GM06990 (cell line): ENCODE results near the gene ADAMTS3.

Source experiments
- DNase-seq: peaks from one replicate; pipeline ENCODE4 v3.0.0-alpha.2; 2011; ENCODE audit not compliant: insufficient read length; ENCODE audit errors: extremely low read depth
- H3K27me3 ChIP-seq: replicated peaks from 2 replicates; pipeline ENCODE4 v1.6.0; 2011; ENCODE audit warnings: low read length; ENCODE audit not compliant: control insufficient read depth, insufficient read depth
- H3K36me3 ChIP-seq: 2 replicates; pipeline ENCODE4 v1.5.1; 2011; ENCODE audit warnings: low read length; ENCODE audit not compliant: control insufficient read depth, insufficient read depth
- H3K4me3 ChIP-seq: replicated peaks from 2 replicates; pipeline ENCODE4 v1.5.1; 2011; ENCODE audit warnings: low read depth, mild to moderate bottlenecking, control low read depth, low read length
- CTCF ChIP-seq: IDR thresholded peaks from 2 replicates; pipeline ENCODE4 v1.5.1; 2011; ENCODE audit warnings: low read length, control low read depth, mild to moderate bottlenecking, inconsistent platforms; ENCODE audit not compliant: insufficient read depth, poor library complexity, severe bottlenecking

ADAMTS3 gene

GRCh38 chr4:72529148-72529822 lies 39.7 kb downstream of the ADAMTS3 start:
- Histone ChIP-seq H3K36me3 (no peaks in the 10 kb centered on the region), H3K27me3 (no peaks in the 10 kb centered on the region), H3K4me3 (no peak overlapping the region)
- no peak for DNase-seq
- no peak for TF ChIP-seq CTCF

DNA sequence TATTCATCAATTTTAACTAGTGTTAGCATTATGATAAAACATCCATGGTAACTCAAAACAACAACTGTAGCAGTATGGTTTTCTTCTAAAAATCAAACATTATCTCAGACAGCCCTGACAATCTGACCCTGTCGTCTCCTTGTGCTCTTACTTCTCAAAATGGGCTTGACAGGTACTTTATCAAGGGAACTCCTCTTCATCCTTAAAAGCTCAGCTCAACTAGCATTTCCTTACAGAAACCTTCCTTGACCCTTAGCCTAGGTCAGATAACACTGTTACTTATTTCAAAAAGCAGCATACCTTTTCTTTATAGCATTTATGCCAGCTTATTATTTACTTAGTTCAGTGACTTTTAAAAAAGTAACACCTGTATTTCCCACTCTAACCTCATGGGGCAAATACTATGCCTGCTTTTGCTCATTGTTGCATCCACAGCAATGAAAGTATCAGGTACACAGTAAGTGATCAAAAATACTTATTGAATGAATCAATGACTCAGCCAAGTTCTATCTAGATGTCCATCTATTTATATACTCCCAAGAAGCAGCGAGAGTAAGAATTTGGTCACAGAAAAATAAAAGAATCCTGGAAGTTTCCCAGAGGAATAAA lies 41.9 kb downstream of the ADAMTS3 start:
- TF ChIP-seq CTCF = no peak
- H3K4me3 ChIP-seq = no peak overlapping the region
- H3K36me3 ChIP-seq = no peaks in the 10 kb centered on the region
- DNase-seq = no peak
- H3K27me3 ChIP-seq = no peaks in the 10 kb centered on the region

DNA sequence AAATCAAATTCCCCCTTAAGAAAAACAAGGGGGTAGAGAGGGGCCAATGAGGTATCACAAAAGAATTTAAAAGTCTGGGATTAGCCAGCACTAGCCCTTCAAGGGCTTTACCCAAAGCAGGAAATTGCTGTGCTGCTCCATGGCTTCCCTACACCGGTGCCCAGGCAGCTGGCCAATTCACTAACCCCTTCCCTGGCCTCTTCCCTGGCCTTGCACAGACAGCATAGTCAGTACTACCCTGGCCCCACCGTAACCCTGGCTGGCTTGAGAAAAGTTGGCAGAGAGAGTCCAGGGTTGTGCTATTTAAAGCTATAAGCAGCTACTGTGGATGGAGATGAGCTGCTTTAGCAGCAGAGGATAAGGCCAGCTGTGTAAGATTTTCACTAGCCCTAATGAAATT lies 43.1 kb downstream of the ADAMTS3 start:
- Histone ChIP-seq H3K27me3 (no peaks in the 10 kb centered on the region), H3K4me3 (no peak overlapping the region), H3K36me3 (no peaks in the 10 kb centered on the region)
- no peak for TF ChIP-seq CTCF
- no peak for DNase-seq

DNA sequence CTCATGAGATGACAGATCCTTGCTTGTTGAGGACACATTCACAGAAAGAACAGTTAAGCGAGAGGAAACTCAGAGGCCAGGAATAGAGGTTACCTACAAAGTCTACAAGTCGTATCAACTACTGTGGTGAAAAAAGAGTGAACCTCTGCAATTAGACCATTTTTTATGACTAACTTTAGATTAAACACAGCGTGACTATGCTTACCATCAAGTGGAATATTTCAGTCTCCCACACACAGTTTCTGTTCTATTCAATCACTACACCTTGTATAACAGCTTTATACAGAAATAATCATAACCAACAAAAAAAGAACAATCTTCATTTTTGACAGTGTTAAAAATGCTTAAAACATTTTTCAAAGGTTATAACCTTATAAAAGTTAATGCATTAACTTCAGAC lies 46.6 kb downstream of the ADAMTS3 start:
- DNase-seq = no peak
- Histone ChIP-seq H3K27me3 (no peaks in the 10 kb centered on the region), H3K36me3 (no peaks in the 10 kb centered on the region), H3K4me3 (no peak overlapping the region)
- no peak for TF ChIP-seq CTCF

DNA sequence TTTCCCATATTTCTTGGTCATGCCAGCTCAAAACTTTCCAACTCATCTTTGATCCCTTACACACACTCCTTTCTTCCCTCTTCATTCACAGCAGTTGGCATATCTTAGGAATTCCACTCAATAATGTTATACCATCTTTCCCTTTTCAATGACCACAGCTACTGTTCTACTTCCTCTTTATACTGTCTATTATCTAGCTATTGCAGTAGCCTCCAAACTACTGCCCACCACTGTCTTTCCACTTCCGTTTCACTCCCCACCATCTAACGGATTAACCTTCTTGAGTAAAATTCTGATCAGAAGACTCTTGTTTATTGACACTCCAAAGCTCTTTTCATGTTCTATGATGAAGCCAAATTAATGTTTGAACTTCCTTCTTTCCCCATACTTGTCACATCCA lies 55.8 kb downstream of the ADAMTS3 start:
- TF ChIP-seq CTCF = no peak
- no peak for DNase-seq
- Histone ChIP-seq H3K4me3 (no peak overlapping the region), H3K36me3 (no peaks in the 10 kb centered on the region), H3K27me3 (no peaks in the 10 kb centered on the region)
